Urinary bladder (tissue), 4 donors: ENCODE results near the gene SINHCAF. TPM values are rescaled to one million over a fixed set of nuclear protein-coding genes. Genes with fewer than 3 reads are reported as not detected.

Experiments used
- DNase-seq: peaks from one replicate; pipeline ENCODE4 v3.0.0-alpha.2; 2015; ENCODE audit errors: extremely low spot score
- H3K27ac ChIP-seq: one replicate; pipeline ENCODE4 v1.5.1; 2013; ENCODE audit warnings: low read depth, mild to moderate bottlenecking, moderate library complexity
- H3K36me3 ChIP-seq: one replicate; pipeline ENCODE4 v1.6.1; 2013; ENCODE audit warnings: mild to moderate bottlenecking, moderate library complexity; ENCODE audit not compliant: insufficient read depth
- H3K4me1 ChIP-seq: one replicate; pipeline ENCODE4 v1.6.1; 2013; ENCODE audit warnings: mild to moderate bottlenecking, moderate library complexity; ENCODE audit not compliant: insufficient read depth
- H3K4me3 ChIP-seq: one replicate; pipeline ENCODE4 v1.5.1; 2013; ENCODE audit warnings: low read depth, low read length
- WGBS: extraction: QIAGEN DNeasy Blood & Tissue Kit; methylation state at CpG from one replicate; pipeline ENCODE4 v1.1.7; 2013; 5-methylcytosine and 5-hydroxymethylcytosine counted together
- polyA plus RNA-seq: library from polyadenylated mRNA; stranded (reverse); fragments of 200-250 nt; gene quantifications from one replicate; pipeline ENCODE4 v1.2.3, GENCODE V29; 2013
- small RNA-seq: library from RNA; depleted of rRNA; stranded (forward); fragments of <200 nt; gene quantifications from one replicate; pipeline ENCODE3, GENCODE V24; 2014
- total RNA-seq: library from RNA; depleted of rRNA; stranded (reverse); fragments of >200 nt; gene quantifications from one replicate; pipeline ENCODE4 v1.2.3, GENCODE V29; 2014
- donor health status: healthy with polysubstance abuse.
- donor health status: healthy.

SINHCAF gene
- total and polyA plus RNA-seq, 2 donors: 17.4 to 47.7 TPM

GRCh38 chr12:31234955-31235867, 90.7 kb downstream of the SINHCAF start:
- no peak for DNase-seq
- Histone ChIP-seq H3K4me1 (no peaks in the 10 kb centered on the region), H3K27ac (no peak overlapping the region), H3K4me3 (no peak overlapping the region), H3K36me3 (no peaks in the 10 kb centered on the region)
- 35% methylated on average over 12 of the region's 12 CpGs for WGBS

DNA sequence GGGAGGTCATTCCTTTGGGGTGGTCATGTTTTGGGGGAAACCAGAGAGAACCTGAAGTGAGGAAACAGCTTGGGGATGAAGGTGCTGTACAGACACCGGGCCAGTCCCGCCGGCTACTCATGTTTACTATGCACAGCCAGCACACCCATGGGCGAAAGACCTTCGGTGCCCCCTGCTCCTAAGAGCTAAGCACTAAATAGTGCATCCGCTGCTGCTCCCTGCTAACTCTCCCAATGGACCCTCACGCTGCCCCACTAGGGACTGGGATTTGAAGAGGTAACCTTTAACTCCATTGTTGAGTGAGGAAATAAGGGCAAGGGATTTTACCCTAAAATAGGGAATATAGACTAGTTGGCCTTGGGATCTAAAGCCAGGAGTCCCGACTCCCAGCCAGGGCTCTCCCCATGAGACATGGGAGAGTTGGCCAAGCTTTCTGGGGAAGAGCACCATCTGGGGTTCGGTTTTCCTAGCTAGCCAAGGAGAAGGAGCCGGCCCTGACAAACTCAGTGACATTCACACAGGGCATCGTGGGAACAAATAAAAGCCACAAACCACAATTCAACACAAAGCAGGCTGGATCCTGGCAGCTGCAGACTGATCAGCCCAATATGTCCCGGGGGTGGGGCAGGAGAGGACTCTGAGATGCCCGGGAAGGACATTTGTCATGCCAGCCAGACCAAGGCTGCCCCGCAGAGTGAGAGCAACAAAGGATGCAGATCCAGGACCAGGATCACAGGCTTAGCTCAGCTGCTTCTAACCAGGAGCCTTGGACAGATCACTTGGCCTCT, 91.7 kb downstream of the SINHCAF start:
- Histone ChIP-seq H3K27ac (no peak overlapping the region), H3K4me1 (no peaks in the 10 kb centered on the region), H3K36me3 (no peaks in the 10 kb centered on the region), H3K4me3 (no peak overlapping the region)
- 77% methylated on average over 14 of the region's 14 CpGs for WGBS
- DNase-seq: no peak

GRCh38 chr12:31233061-31233730, 92.8 kb downstream of the SINHCAF start:
- no peaks in the 10 kb centered on the region for H3K36me3 ChIP-seq
- no peak overlapping the region for H3K27ac ChIP-seq
- no peak overlapping the region for H3K4me3 ChIP-seq
- no peaks in the 10 kb centered on the region for H3K4me1 ChIP-seq
- 78% methylated on average over 5 of the region's 5 CpGs for WGBS
- no peak for DNase-seq

- WGBS: 79% methylated on average over 11 of the region's 11 CpGs
- H3K4me1 ChIP-seq: no peaks in the 10 kb centered on the region
- DNase-seq: no peak
- no peak overlapping the region for H3K4me3 ChIP-seq
- no peaks in the 10 kb centered on the region for H3K36me3 ChIP-seq
- no peak overlapping the region for H3K27ac ChIP-seq
Observed at GRCh38 chr12:31232361-31232965, 93.5 kb downstream of the SINHCAF start.

DNA sequence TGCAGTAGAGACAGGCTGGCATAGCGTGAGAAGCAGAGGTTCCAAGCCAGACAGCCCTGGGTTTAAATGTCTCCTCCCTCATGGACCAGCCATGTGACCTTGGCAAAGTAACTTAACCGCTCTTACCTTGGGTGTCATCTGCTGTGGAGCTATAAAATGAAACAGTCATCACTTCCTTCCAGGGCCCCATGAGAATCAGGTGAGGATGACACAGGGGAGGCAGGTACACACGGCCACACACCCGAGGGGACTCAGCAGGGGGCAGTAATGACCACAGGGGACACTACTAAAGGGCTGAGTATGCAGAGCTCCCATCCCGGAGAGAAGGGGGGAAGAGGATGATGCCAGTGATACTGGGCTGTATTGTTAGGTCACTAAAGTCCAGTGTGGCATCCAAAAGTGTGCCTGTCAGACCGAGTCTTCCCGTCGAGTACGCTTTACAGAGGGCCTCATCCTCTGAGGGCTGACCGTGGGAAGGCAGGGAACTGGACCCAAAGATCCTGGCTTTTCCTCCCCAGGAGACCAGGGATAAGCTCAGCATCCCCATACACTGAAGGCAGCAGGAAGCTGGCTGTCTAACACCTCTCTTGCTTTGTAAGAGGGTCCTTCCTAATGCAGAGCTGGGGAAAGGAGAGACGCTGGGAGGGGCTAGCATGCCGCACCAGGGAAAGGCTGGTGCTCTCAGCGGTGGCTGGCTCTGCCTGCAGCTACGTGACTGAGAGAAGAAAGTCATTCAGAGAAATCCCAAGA, 94.2 kb downstream of the SINHCAF start:
- Histone ChIP-seq H3K27ac (no peak overlapping the region), H3K4me3 (no peak overlapping the region), H3K4me1 (no peaks in the 10 kb centered on the region), H3K36me3 (no peaks in the 10 kb centered on the region)
- no peak for DNase-seq
- WGBS: 86% methylated on average over 14 of the region's 14 CpGs

Small RNAs within 50 kb of the gene (small RNA-seq; reads per million reads assigned to genes)
- not detected for gene AC024940.4
- not detected for gene AC024940.5
- not detected for gene MREGP1
- not detected for gene RF00026
